Measurements from ENCODE around the gene RAPGEF4. TPM values are rescaled to one million over a fixed set of nuclear protein-coding genes. Genes with fewer than 3 reads are reported as not detected.
A peak's percentile ranks its signal among the peaks of the same experiment; 100 is the strongest.

The RAPGEF4 gene
- total RNA-seq, 6 donors from 2014 or later: 8.3 to 35.2 (median 17.4) TPM

DNA sequence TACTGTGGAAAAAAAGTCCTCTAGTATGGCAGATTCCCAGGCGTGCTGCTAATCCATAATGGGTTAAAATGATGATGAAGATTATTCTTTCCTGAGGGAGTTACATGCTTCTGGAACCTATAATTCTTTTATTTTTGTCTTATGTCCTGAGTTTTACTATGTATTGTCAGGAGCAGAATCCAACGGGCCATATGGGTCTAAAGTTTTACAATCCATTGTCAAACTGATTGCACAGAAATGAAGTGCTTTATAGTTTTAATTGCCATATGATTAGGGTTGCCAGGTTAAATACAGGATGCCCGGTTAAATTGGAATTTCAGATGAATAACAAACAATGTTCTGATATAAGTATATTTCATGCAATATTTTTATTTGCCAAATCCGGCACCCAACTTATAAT lies 239.1 kb downstream of the RAPGEF4 start:
- 87 to 90% methylated on average over 4 of the region's 4 CpGs for WGBS, 2 donors
- DNase-seq (no peak), ATAC-seq (ENCODE audit: low FRiP score in 2 of 2) (no peak)
- H3K27ac ChIP-seq: no peak overlapping the region
- H3K36me3 ChIP-seq: peaks cover 0 to 4% (median 0%) of the 10 kb centered on the region in 4 donors
- peaks cover 4 to 15% (median 10%) of the 10 kb centered on the region in 4 donors for H3K4me1 ChIP-seq
- TF ChIP-seq, protein P1, sequence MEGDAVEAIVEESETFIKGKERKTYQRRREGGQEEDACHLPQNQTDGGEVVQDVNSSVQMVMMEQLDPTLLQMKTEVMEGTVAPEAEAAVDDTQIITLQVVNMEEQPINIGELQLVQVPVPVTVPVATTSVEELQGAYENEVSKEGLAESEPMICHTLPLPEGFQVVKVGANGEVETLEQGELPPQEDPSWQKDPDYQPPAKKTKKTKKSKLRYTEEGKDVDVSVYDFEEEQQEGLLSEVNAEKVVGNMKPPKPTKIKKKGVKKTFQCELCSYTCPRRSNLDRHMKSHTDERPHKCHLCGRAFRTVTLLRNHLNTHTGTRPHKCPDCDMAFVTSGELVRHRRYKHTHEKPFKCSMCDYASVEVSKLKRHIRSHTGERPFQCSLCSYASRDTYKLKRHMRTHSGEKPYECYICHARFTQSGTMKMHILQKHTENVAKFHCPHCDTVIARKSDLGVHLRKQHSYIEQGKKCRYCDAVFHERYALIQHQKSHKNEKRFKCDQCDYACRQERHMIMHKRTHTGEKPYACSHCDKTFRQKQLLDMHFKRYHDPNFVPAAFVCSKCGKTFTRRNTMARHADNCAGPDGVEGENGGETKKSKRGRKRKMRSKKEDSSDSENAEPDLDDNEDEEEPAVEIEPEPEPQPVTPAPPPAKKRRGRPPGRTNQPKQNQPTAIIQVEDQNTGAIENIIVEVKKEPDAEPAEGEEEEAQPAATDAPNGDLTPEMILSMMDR (IDR thresholded peaks at IDR 0.05): no peak
- TF ChIP-seq POLR2AphosphoS5 (IDR thresholded peaks at IDR 0.05) (no peak), POLR2A (IDR thresholded peaks at IDR 0.05) (no peak), EP300 (IDR thresholded peaks at IDR 0.05) (no peak)
- H3K9me3 ChIP-seq: no peaks in the 10 kb centered on the region
- no peak overlapping the region for H3K4me3 ChIP-seq
- no peaks in the 10 kb centered on the region for H3K27me3 ChIP-seq

DNA sequence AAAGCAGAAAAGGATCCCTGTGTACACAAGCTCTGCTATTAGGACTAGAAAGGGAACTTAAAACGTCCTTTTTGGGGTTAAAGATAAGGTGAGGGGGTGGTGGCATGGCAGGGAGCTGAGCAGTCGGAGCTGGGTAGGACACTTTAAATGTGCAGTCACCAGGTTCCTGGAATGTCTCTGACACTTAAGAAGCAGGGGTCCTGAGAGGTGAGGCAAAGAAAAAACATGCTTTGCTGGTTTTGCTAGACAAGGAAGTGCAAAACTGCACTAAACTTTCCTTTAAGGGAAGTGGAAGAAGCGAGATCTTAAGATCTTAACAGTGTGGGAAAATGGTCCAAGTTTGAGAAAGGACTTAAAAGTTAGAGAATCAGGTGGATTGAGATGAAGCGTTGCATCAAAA lies 240.5 kb downstream of the RAPGEF4 start:
- ATAC-seq (ENCODE audit: low FRiP score in 2 of 2): no peak
- Histone ChIP-seq H3K36me3 (peaks cover 0 to 4% (median 0%) of the 10 kb centered on the region in 4 donors), H3K9me3 (no peaks in the 10 kb centered on the region), H3K27ac (peak overlapping the region in 1 of 4 donors; percentile 44), H3K4me1 (peaks cover 0 to 5% (median under 1%) of the 10 kb centered on the region in 4 donors), H3K4me3 (no peak overlapping the region), H3K27me3 (no peaks in the 10 kb centered on the region)
- no peak for TF ChIP-seq EP300 (IDR thresholded peaks at IDR 0.05)
- DNase-seq: no peak
- 32 to 57% methylated on average over 4 of the region's 4 CpGs for WGBS, 2 donors

DNA sequence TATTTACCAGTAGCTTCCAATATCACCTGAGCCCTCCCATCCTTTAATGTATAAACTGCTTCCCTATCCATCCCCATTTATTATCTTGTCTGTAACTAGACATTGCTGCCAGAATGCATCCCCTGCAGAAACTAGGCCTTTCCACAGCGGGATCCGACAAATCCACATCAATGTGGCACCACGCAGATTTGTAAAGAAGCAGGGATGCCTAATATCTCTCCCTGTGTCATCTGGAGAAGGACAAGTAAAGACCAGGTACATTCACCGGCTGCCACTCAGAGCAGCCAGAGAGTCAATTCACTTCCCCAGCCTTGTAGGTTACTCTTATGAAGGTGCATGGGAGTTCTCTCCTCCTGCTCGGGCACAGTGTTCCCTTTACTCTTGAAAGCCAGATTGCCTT lies 241.2 kb downstream of the RAPGEF4 start:
- DNase-seq (no peak), ATAC-seq (ENCODE audit: low FRiP score in 2 of 2) (no peak)
- H3K9me3 ChIP-seq: no peaks in the 10 kb centered on the region
- H3K27me3 ChIP-seq: no peaks in the 10 kb centered on the region
- no peak for TF ChIP-seq EP300 (IDR thresholded peaks at IDR 0.05)
- TF ChIP-seq POLR2AphosphoS5 (IDR thresholded peaks at IDR 0.05): no peak
- TF ChIP-seq, protein P1 (IDR thresholded peaks at IDR 0.05): no peak
- no peak for TF ChIP-seq POLR2A (IDR thresholded peaks at IDR 0.05)
- H3K4me1 ChIP-seq: peaks cover 0 to 5% (median 0%) of the 10 kb centered on the region in 4 donors
- peaks cover 0 to 4% (median 0%) of the 10 kb centered on the region in 4 donors for H3K36me3 ChIP-seq
- no peak overlapping the region for H3K4me3 ChIP-seq
- WGBS, 2 donors: 88 to 89% methylated on average over 5 of the region's 5 CpGs
- no peak overlapping the region for H3K27ac ChIP-seq

DNA sequence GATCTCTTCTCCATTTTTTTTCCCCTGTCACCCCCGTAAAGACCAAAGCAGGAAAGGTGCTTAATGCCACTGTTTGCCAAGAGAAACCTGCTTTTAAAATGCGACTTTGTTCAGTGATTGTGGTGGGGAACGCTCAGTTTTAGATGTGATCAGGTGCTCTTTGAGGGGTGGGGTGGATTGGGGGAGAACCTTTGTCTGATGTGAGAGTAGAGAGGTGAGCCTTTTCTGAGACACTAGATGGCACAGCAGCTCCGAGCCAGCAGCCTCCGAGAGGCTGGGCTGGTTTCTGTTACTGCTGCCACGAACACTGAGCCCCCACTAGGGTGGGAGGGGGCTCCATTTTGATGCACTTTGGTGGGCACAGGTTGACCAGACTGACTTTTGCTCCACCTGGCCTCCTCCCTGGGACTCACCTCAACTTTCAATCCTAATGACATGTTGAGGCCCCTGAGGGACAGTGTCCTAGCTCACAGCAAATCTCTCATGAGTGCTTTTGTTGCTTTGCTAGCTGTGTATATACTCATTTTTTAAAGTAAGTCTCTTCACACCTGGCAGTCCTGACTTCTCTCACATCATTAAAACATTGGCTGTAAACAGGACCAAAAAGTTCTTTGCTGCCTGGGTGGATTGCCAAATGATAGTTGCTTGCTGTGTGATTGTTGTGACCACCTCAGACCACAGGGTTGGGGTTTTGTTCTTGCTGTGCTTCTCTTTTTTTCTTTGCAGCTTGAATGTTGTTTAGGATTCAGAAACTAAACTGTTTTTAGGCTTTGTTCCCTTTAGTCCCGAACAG lies 241.8 kb downstream of the RAPGEF4 start:
- DNase-seq (no peak), ATAC-seq (ENCODE audit: low FRiP score in 2 of 2) (no peak)
- whole genome bisulfite sequencing, 2 donors: 70 to 79% methylated on average over 6 to 7 of the region's 7 CpGs
- H3K9me3 ChIP-seq: no peaks in the 10 kb centered on the region
- TF ChIP-seq, protein P1 (IDR thresholded peaks at IDR 0.05): no peak
- TF ChIP-seq POLR2AphosphoS5 (IDR thresholded peaks at IDR 0.05) (no peak), EP300 (IDR thresholded peaks at IDR 0.05) (no peak), POLR2A (IDR thresholded peaks at IDR 0.05) (no peak)
- no peaks in the 10 kb centered on the region for H3K4me1 ChIP-seq
- H3K36me3 ChIP-seq: peaks cover 0 to 4% (median 0%) of the 10 kb centered on the region in 4 donors
- no peak overlapping the region for H3K27ac ChIP-seq
- no peak overlapping the region for H3K4me3 ChIP-seq
- H3K27me3 ChIP-seq: no peaks in the 10 kb centered on the region

DNA sequence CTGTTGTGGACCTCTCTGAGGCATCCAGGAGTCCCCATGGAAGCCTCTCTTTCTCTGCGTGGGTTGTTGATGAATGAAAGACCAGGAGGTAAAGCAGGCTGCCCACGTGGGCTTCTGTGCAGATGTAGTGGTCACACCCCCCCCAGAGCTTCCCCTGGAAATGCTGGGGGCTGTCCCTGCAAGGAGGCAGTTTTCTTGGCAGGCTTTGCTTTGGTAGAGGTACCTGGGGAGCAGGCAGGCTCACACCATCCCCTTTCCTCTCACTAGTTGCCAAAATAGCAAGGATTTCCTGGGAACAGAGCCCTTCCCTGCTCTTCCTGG lies 242.4 kb downstream of the RAPGEF4 start:
- no peak for DNase-seq
- H3K4me3 ChIP-seq: no peak overlapping the region
- H3K9me3 ChIP-seq: no peaks in the 10 kb centered on the region
- no peaks in the 10 kb centered on the region for H3K4me1 ChIP-seq
- TF ChIP-seq EP300 (IDR thresholded peaks at IDR 0.05): no peak
- no peak for TF ChIP-seq POLR2A (IDR thresholded peaks at IDR 0.05)
- no peak for TF ChIP-seq POLR2AphosphoS5 (IDR thresholded peaks at IDR 0.05)
- TF ChIP-seq, protein P1 (IDR thresholded peaks at IDR 0.05): no peak
- H3K36me3 ChIP-seq: peaks cover 0 to 4% (median 0%) of the 10 kb centered on the region in 4 donors
- WGBS, 2 donors: 43 to 45% methylated on average over 2 of the region's 2 CpGs
- H3K27ac ChIP-seq: no peak overlapping the region
- no peak for ATAC-seq (ENCODE audit: low FRiP score in 2 of 2)
- no peaks in the 10 kb centered on the region for H3K27me3 ChIP-seq
